Liver (tissue), 9 donors: Measurements from ENCODE around the gene THSD4. TPM values are rescaled to one million over a fixed set of nuclear protein-coding genes. Genes with fewer than 3 reads are reported as not detected.

Experiments
- DNase-seq: peaks from one replicate; pipeline ENCODE4 v3.0.0-alpha.2; 2017; ENCODE audit warnings: low spot score
- H3K27ac ChIP-seq, 2 donors: one replicate each; pipeline ENCODE4 v1.7.0; 2013; ENCODE audit warnings: inconsistent platforms in 2 of 2, low read length in 2 of 2, control low read depth in 1 of 2, low read depth in 1 of 2, mild to moderate bottlenecking in 1 of 2
- H3K27me3 ChIP-seq, 4 donors: one replicate each; pipeline versions ENCODE4 v1.6.1 to v1.7.0; 2013; ENCODE audit warnings: low read length in 3 of 4, inconsistent platforms in 1 of 4, mild to moderate bottlenecking in 1 of 4, moderate library complexity in 1 of 4; ENCODE audit not compliant: control insufficient read depth in 4 of 4, insufficient read depth in 4 of 4
- H3K36me3 ChIP-seq, 4 donors: one replicate each; pipeline versions ENCODE4 v1.6.1 to v1.7.0; 2013; ENCODE audit warnings: low read length in 3 of 4, mild to moderate bottlenecking in 3 of 4, low read depth in 1 of 4, moderate library complexity in 1 of 4; ENCODE audit not compliant: control insufficient read depth in 4 of 4, insufficient read depth in 3 of 4
- H3K4me1 ChIP-seq, 4 donors: one replicate each; pipeline versions ENCODE4 v1.6.1 to v1.7.0; 2013; ENCODE audit warnings: low read length in 3 of 4, mild to moderate bottlenecking in 3 of 4, moderate library complexity in 1 of 4; ENCODE audit not compliant: control insufficient read depth in 4 of 4, insufficient read depth in 4 of 4
- H3K4me3 ChIP-seq, 3 donors: one replicate each; pipeline versions ENCODE4 v1.6.1 to v1.7.0; 2013; ENCODE audit warnings: low read length in 3 of 3, control low read depth in 1 of 3, low read depth in 1 of 3, mild to moderate bottlenecking in 1 of 3
- H3K9ac ChIP-seq, 2 donors: one replicate each; pipeline ENCODE4 v1.7.0; 2013; ENCODE audit warnings: low read length in 2 of 2, mild to moderate bottlenecking in 2 of 2, moderate library complexity in 2 of 2, control low read depth in 1 of 2, low read depth in 1 of 2
- H3K9me3 ChIP-seq, 4 donors: one replicate each; pipeline versions ENCODE4 v1.6.1 to v1.7.0; 2013; ENCODE audit warnings: low read length in 3 of 4; ENCODE audit not compliant: control insufficient read depth in 4 of 4
- EGR1 ChIP-seq, 2 donors: IDR thresholded peaks; 2 replicates each; pipeline ENCODE4 v1.6.1; 2016 to 2018; ENCODE audit warnings: antibody characterized with exemption in 2 of 2, low read depth in 2 of 2
- FOXA2 ChIP-seq: IDR thresholded peaks from 2 replicates; pipeline ENCODE4 v1.6.1; 2016; ENCODE audit warnings: antibody characterized with exemption
- HNF4A ChIP-seq, 2 donors: conservative IDR thresholded peaks; 2 replicates each; pipeline ENCODE4 v1.6.1; 2016; ENCODE audit warnings: antibody characterized with exemption in 2 of 2, mild to moderate bottlenecking in 2 of 2
- HNF4G ChIP-seq: IDR thresholded peaks from 2 replicates; pipeline ENCODE4 v1.6.1; 2016; ENCODE audit warnings: antibody characterized with exemption
- JUND ChIP-seq, 2 donors: IDR thresholded peaks; 2 replicates each; pipeline ENCODE4 v1.6.1; 2016; ENCODE audit warnings: antibody characterized with exemption in 2 of 2
- NR2F2 ChIP-seq: IDR thresholded peaks from 2 replicates; pipeline ENCODE4 v1.6.1; 2016; ENCODE audit warnings: antibody characterized with exemption
- RAD21 ChIP-seq, 2 donors: IDR thresholded peaks; 2 replicates each; pipeline ENCODE4 v1.6.1; 2016; ENCODE audit warnings: antibody characterized with exemption in 2 of 2, mild to moderate bottlenecking in 2 of 2
- RXRA ChIP-seq, 2 donors: IDR thresholded peaks; 2 replicates each; pipeline ENCODE4 v1.6.1; 2017 to 2018; ENCODE audit warnings: antibody characterized with exemption in 2 of 2, mild to moderate bottlenecking in 1 of 2
- SP1 ChIP-seq: IDR thresholded peaks from 2 replicates; pipeline ENCODE4 v1.6.1; 2018; ENCODE audit warnings: antibody characterized with exemption, mild to moderate bottlenecking
- TAF1 ChIP-seq: conservative IDR thresholded peaks from 2 replicates; pipeline ENCODE4 v1.6.1; 2016; ENCODE audit warnings: antibody characterized with exemption, mild to moderate bottlenecking
- WGBS: extraction: QIAGEN DNeasy Blood & Tissue Kit; methylation state at CpG from one replicate; pipeline ENCODE4 v1.1.7; 2013; 5-methylcytosine and 5-hydroxymethylcytosine counted together
- polyA plus RNA-seq, 2 donors: library from polyadenylated mRNA; stranded (reverse) in 1 of 2; unstranded in 1 of 2; fragments of 200-250 nt in 1 of 2; fragments of >200 nt in 1 of 2; fragmentation: Nextera tagmentation in 1 of 2; extraction: Ambion mirVana in 1 of 2; gene quantifications; one replicate each; pipeline versions ENCODE4 v1.2.1 to v1.2.3, GENCODE V29; 2013 to 2015
- total RNA-seq, 2 donors: library from RNA; depleted of rRNA; stranded (reverse); fragments of >200 nt; gene quantifications; one replicate each; pipeline ENCODE4 v1.2.3, GENCODE V29; 2014
- TF ChIP-seq, protein P1 (sequence below): IDR thresholded peaks from 2 replicates; pipeline ENCODE4 v1.6.1; 2016; ENCODE audit warnings: antibody characterized with exemption
- TF ChIP-seq, protein P2 (sequence below): fragments of 150-350 bp; IDR thresholded peaks from 2 replicates; pipeline ENCODE4 v1.5.1; 2017; ENCODE audit warnings: improper control_type of control experiment, low read depth, low read length; ENCODE audit not compliant: missing input control
- TF ChIP-seq, protein P3 (sequence below): IDR thresholded peaks from 2 replicates; pipeline ENCODE4 v1.6.1; 2016; ENCODE audit warnings: antibody characterized with exemption
- TF ChIP-seq, protein P4 (sequence below): IDR thresholded peaks from 2 replicates; pipeline ENCODE4 v1.6.1; 2016; ENCODE audit warnings: antibody characterized with exemption
- donor health status: healthy.
- donor health status: healthy.
- donor health status: healthy.
- donor health status: healthy.
- donor health status: healthy.

The THSD4 gene
- total and polyA plus RNA-seq, 4 donors: 0.23 to 11.5 (median 1.9) TPM

DNA sequence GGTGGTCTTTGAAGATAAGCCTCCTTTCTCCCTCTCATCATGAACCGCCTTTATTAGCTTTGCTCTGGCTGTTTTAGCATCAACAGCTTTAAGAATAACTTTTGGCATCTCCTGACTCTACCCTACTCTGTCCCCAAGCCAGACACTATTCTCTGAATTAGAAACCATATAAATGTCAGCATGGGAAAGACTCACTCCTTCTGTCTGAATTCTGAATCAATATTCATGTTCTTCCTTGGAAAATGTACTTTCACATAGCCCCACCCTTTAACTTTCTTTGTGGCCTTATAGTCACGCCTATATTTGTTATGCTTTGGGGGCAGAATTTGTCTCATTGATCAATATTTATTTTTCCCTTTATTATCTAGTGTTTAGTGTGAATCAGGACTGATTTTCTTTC is 563.3 kb downstream of the THSD4 start:
- DNase-seq: no peak
- 86% methylated on average over 2 of the region's 2 CpGs for WGBS
- peak overlapping the region in 1 of 2 donors; percentile 76 for H3K27ac ChIP-seq

DNA sequence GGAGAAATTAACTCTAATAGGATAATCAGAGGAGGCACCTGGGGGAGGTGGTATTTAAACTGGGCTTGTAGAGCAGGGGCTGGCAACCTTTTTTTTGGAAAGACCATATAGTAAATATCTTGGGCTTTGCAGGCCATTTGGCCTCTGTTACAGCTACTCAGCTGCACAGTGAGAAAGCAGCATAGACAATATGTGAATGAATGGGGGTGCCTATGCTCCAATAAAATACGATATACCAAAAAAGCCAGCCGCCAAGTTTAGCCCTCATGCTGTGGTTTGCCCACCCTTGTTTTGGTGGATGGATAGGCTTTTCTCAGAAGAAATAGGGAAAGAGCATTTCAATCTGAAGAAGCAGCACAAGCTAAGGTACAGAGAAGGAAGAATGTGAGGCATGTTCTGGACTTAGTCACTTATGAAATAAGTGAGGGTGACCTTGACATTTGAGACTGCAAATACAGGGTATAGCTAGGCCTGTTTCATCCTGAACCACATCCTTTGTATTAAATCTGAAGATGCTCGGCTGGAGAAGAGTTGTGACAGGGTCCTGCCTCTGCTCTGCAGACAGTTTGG is 564.0 kb downstream of the THSD4 start:
- 78% methylated on average over 3 of the region's 3 CpGs for WGBS
- H3K9ac ChIP-seq: no peak overlapping the region
- H3K36me3 ChIP-seq: peaks cover 0 to 3% (median 0%) of the 10 kb centered on the region in 4 donors
- H3K9me3 ChIP-seq: no peaks in the 10 kb centered on the region
- H3K27ac ChIP-seq: no peak overlapping the region
- DNase-seq: no peak
- peaks cover 0 to 32% (median 14%) of the 10 kb centered on the region in 4 donors for H3K4me1 ChIP-seq
- H3K4me3 ChIP-seq: no peak overlapping the region
- no peaks in the 10 kb centered on the region for H3K27me3 ChIP-seq
- no peak for TF ChIP-seq TAF1

More for the DNA sequence above, 563.3 kb downstream of the THSD4 start:
- H3K4me1 ChIP-seq: peaks cover 0 to 32% (median 14%) of the 10 kb centered on the region in 4 donors
- TF ChIP-seq, protein P1, sequence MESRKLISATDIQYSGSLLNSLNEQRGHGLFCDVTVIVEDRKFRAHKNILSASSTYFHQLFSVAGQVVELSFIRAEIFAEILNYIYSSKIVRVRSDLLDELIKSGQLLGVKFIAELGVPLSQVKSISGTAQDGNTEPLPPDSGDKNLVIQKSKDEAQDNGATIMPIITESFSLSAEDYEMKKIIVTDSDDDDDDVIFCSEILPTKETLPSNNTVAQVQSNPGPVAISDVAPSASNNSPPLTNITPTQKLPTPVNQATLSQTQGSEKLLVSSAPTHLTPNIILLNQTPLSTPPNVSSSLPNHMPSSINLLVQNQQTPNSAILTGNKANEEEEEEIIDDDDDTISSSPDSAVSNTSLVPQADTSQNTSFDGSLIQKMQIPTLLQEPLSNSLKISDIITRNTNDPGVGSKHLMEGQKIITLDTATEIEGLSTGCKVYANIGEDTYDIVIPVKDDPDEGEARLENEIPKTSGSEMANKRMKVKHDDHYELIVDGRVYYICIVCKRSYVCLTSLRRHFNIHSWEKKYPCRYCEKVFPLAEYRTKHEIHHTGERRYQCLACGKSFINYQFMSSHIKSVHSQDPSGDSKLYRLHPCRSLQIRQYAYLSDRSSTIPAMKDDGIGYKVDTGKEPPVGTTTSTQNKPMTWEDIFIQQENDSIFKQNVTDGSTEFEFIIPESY: no peak
- H3K36me3 ChIP-seq: peaks cover 0 to 3% (median 0%) of the 10 kb centered on the region in 4 donors
- no peak overlapping the region for H3K4me3 ChIP-seq
- no peak overlapping the region for H3K9ac ChIP-seq
- no peaks in the 10 kb centered on the region for H3K27me3 ChIP-seq
- no peaks in the 10 kb centered on the region for H3K9me3 ChIP-seq

DNA sequence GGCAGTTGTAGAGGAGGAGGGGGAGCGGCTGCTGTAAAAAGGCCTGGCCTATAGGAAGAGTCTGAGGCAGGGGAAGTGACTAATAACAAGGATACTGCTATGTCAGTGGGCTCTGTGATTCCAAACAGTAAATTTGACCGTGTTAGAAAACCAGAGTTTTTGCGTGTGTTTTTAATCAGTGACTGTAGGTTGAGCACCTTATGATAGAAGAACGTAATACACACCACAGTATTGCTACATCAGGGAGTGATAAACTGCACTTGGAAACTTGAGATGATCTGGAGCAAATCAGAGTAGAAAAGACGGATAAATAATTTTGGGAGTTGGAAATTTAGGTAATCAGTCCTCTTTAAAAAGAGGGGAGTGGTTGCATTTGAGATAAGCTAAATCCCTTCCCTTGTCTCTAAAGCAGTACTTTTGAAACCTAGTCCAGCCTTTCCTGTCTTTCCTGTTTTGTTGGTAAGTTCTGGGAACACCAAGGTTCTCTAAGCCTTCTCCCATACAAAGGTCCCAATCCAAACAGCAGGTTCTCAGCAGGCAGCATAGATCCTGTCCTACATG is 564.6 kb downstream of the THSD4 start:
- 80% methylated on average over 5 of the region's 5 CpGs for WGBS
- no peak for DNase-seq
- Histone ChIP-seq H3K4me3 (no peak overlapping the region), H3K27ac (peak overlapping the region in 1 of 2 donors; percentile 12), H3K9me3 (no peaks in the 10 kb centered on the region), H3K36me3 (peaks cover 0 to 3% (median 0%) of the 10 kb centered on the region in 4 donors), H3K9ac (no peak overlapping the region), H3K27me3 (no peaks in the 10 kb centered on the region), H3K4me1 (peaks cover 0 to 32% (median 14%) of the 10 kb centered on the region in 4 donors)
- TF ChIP-seq HNF4G: no peak
- no peak for TF ChIP-seq RAD21 (IDR thresholded peaks at IDR 0.05)
- TF ChIP-seq NR2F2: no peak
- TF ChIP-seq TAF1: no peak
- no peak for TF ChIP-seq RXRA (IDR thresholded peaks at IDR 0.05)
- no peak for TF ChIP-seq SP1
- TF ChIP-seq, protein P2, sequence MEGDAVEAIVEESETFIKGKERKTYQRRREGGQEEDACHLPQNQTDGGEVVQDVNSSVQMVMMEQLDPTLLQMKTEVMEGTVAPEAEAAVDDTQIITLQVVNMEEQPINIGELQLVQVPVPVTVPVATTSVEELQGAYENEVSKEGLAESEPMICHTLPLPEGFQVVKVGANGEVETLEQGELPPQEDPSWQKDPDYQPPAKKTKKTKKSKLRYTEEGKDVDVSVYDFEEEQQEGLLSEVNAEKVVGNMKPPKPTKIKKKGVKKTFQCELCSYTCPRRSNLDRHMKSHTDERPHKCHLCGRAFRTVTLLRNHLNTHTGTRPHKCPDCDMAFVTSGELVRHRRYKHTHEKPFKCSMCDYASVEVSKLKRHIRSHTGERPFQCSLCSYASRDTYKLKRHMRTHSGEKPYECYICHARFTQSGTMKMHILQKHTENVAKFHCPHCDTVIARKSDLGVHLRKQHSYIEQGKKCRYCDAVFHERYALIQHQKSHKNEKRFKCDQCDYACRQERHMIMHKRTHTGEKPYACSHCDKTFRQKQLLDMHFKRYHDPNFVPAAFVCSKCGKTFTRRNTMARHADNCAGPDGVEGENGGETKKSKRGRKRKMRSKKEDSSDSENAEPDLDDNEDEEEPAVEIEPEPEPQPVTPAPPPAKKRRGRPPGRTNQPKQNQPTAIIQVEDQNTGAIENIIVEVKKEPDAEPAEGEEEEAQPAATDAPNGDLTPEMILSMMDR: no peak

DNA sequence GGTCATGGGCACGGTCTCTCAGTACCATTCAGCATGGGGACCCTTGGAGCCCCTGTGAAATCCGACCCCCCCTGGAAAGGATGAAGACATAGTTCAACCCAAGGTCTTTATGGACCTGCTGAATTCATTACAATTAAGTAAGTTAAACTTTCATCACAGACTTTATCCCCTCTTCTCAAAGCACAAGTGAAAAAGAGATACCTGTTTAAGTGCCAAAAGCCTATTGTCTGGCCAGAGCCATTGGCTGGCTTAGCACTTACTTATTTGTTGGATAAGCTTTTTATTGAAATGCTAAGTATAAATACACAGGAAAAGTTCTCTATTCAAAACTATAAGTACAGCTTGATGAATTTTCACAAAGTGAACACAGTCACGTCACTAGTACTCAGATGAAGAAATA is 566.7 kb downstream of the THSD4 start:
- H3K9me3 ChIP-seq: no peaks in the 10 kb centered on the region
- no peak overlapping the region for H3K27ac ChIP-seq
- no peak overlapping the region for H3K4me3 ChIP-seq
- 96% methylated on average over 3 of the region's 3 CpGs for WGBS
- no peak overlapping the region for H3K9ac ChIP-seq
- no peaks in the 10 kb centered on the region for H3K27me3 ChIP-seq
- peaks cover 0 to 25% (median 11%) of the 10 kb centered on the region in 4 donors for H3K4me1 ChIP-seq
- DNase-seq: no peak
- H3K36me3 ChIP-seq: peaks cover 0 to 3% (median 0%) of the 10 kb centered on the region in 4 donors
- TF ChIP-seq, protein P3, sequence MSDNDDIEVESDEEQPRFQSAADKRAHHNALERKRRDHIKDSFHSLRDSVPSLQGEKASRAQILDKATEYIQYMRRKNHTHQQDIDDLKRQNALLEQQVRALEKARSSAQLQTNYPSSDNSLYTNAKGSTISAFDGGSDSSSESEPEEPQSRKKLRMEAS: no peak
- no peak for TF ChIP-seq SP1
- TF ChIP-seq RAD21 (IDR thresholded peaks at IDR 0.05): no peak
- TF ChIP-seq FOXA2: no peak
- TF ChIP-seq NR2F2: no peak
- TF ChIP-seq EGR1 (IDR thresholded peaks at IDR 0.05; ENCODE audit: low read depth in 2 of 2): no peak
- TF ChIP-seq, protein P4, sequence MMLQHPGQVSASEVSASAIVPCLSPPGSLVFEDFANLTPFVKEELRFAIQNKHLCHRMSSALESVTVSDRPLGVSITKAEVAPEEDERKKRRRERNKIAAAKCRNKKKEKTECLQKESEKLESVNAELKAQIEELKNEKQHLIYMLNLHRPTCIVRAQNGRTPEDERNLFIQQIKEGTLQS: no peak
- TF ChIP-seq, protein P1: no peak
- no peak for TF ChIP-seq JUND (IDR thresholded peaks at IDR 0.05)
- TF ChIP-seq HNF4A (conservative IDR thresholded peaks at IDR 0.05): no peak
- no peak for TF ChIP-seq RXRA (IDR thresholded peaks at IDR 0.05)
